RWPE1 (cell line): ENCODE measurements around the gene SNX6.
"Not testable (repeated sequence)": the region's sequence is repeated elsewhere in the genome, so short reads cannot be mapped to it uniquely, and the experiment has no call there.

Experiments used
- CTCF ChIA-PET: fragments of 350-600 bp; sonication (Branson Sonifier 250); formaldehyde crosslinking; extraction: SDS; loops from one replicate; lab custom pipeline; 2021; lab: Yijun Ruan, JAX
- POLR2A ChIA-PET: fragments of 400-600 bp; formaldehyde crosslinking; extraction: SDS; loops from one replicate; lab custom pipeline; 2020; ENCODE audit warnings: antibody characterized with exemption; ENCODE audit not compliant: low non-redundant PET; lab: Yijun Ruan, JAX
- DNase-seq: peaks from one replicate; pipeline ENCODE4 v3.0.0; 2012; ENCODE audit warnings: low spot score
- H3K27ac ChIP-seq: fragments of 450-650 bp; 2 replicates; pipeline ENCODE4 v1.5.1; 2017
- CTCF ChIP-seq: fragments of 450-650 bp; conservative IDR thresholded peaks from 2 replicates; pipeline ENCODE4 v1.5.1; 2017; ENCODE audit warnings: low read depth, mild to moderate bottlenecking

The SNX6 gene

GRCh38 chr14:34650786-34651584 lies 21.0 kb upstream of the SNX6 start:
- ChIA-PET CTCF (no interaction called here), POLR2A (no interaction called here)
- no peak for TF ChIP-seq CTCF
- peak; percentile 87 for DNase-seq
- H3K27ac ChIP-seq: peak overlapping the region; percentile 92

- H3K27ac ChIP-seq: peak overlapping the region; percentile 92
- DNase-seq, CTCF ChIA-PET, POLR2A ChIA-PET: not testable (repeated sequence)
These were observed 20.1 kb upstream of the SNX6 start for GRCh38 chr14:34650006-34650405.

- CTCF ChIA-PET: no interaction called here
These were observed 19.4 kb upstream of the SNX6 start for GRCh38 chr14:34649344-34649743.

GRCh38 chr14:34646570-34647255 lies 16.8 kb upstream of the SNX6 start:
- no peak for TF ChIP-seq CTCF
- ChIA-PET CTCF (no interaction called here), POLR2A (no interaction called here)
- no peak overlapping the region for H3K27ac ChIP-seq
- DNase-seq: no peak

More at GRCh38 chr14:34649344-34649743, 19.4 kb upstream of the SNX6 start:
- peak; percentile 57 for DNase-seq
- TF ChIP-seq CTCF: no peak
- POLR2A ChIA-PET: no interaction called here
- peak overlapping the region; percentile 92 for H3K27ac ChIP-seq

GRCh38 chr14:34643361-34643760 lies 13.4 kb upstream of the SNX6 start:
- ChIA-PET CTCF (no interaction called here), POLR2A (interaction anchor here (0.6 kb wide), 1 partner anchor 614 kb away, joined by 4 read pairs; no protein-coding TSS in a partner anchor)
- no peak for TF ChIP-seq CTCF
- DNase-seq: no peak
- H3K27ac ChIP-seq: no peak overlapping the region

- ChIA-PET POLR2A (no interaction called here), CTCF (no interaction called here)
- DNase-seq: no peak
- H3K27ac ChIP-seq: no peak overlapping the region
- TF ChIP-seq CTCF: no peak
These were observed 12.6 kb upstream of the SNX6 start for GRCh38 chr14:34642595-34642994.

- POLR2A ChIA-PET: no interaction called here
- H3K27ac ChIP-seq: no peak overlapping the region
- no peak for TF ChIP-seq CTCF
- DNase-seq: no peak
- CTCF ChIA-PET: no interaction called here
These were observed 10.9 kb upstream of the SNX6 start for GRCh38 chr14:34640826-34641225.

GRCh38 chr14:34634360-34634771 lies 4.4 kb upstream of the SNX6 start:
- H3K27ac ChIP-seq, CTCF ChIA-PET, POLR2A ChIA-PET, DNase-seq: not testable (repeated sequence)
